Neuronal stem cell (in vitro differentiated cells): Measurements from ENCODE around the gene ANKS1B.

Source experiments
- DNase-seq: peaks from one replicate; pipeline ENCODE4 v3.0.0-alpha.2; 2013; ENCODE audit warnings: low spot score
- H2AFZ ChIP-seq: one replicate; pipeline ENCODE4 v1.6.1; 2013; ENCODE audit warnings: mild to moderate bottlenecking, low read length, inconsistent platforms
- H2AK5ac ChIP-seq: 2 replicates; pipeline ENCODE4 v1.6.1; 2013; ENCODE audit warnings: low read depth, mild to moderate bottlenecking, inconsistent platforms, low read length, moderate library complexity, mixed read lengths
- H2BK120ac ChIP-seq: 2 replicates; pipeline ENCODE4 v1.6.1; 2013; ENCODE audit warnings: low read depth, mild to moderate bottlenecking, inconsistent platforms, low read length, moderate library complexity, mixed read lengths
- H2BK12ac ChIP-seq: one replicate; pipeline ENCODE4 v1.6.1; 2013; ENCODE audit warnings: low read length, inconsistent platforms
- H2BK15ac ChIP-seq: 2 replicates; pipeline ENCODE4 v1.6.1; 2013; ENCODE audit warnings: mild to moderate bottlenecking, low read length, inconsistent platforms, mixed read lengths
- H2BK5ac ChIP-seq: one replicate; pipeline ENCODE4 v1.6.1; 2013; ENCODE audit warnings: inconsistent platforms, mild to moderate bottlenecking, low read length, moderate library complexity
- H3K14ac ChIP-seq: one replicate; pipeline ENCODE4 v1.6.1; 2013; ENCODE audit warnings: low read length, inconsistent platforms
- H3K18ac ChIP-seq: 2 replicates; pipeline ENCODE4 v1.6.1; 2013; ENCODE audit warnings: low read length, inconsistent platforms
- H3K23ac ChIP-seq: 2 replicates; pipeline ENCODE4 v1.6.1; 2013; ENCODE audit warnings: low read depth, mild to moderate bottlenecking, mixed read lengths, low read length, inconsistent platforms; ENCODE audit not compliant: poor library complexity
- H3K27ac ChIP-seq: replicated peaks from 3 replicates; pipeline ENCODE4 v1.5.1; 2013; ENCODE audit warnings: low read length, inconsistent platforms
- H3K27me3 ChIP-seq, 3 experiments: 2 replicates each; pipeline ENCODE4 v1.6.1; 2013; ENCODE audit warnings: low read length in 3 of 3, mild to moderate bottlenecking in 2 of 3, inconsistent platforms in 1 of 3, low read depth in 1 of 3, mixed read lengths in 1 of 3, moderate library complexity in 1 of 3; ENCODE audit not compliant: control insufficient read depth in 3 of 3, insufficient read depth in 3 of 3
- H3K36me3 ChIP-seq, 2 donors: replicated peaks in 1 of 2; 2 replicates each; pipeline ENCODE4 v1.6.1; 2013; ENCODE audit warnings: low read length in 2 of 2; ENCODE audit not compliant: control insufficient read depth in 2 of 2, insufficient read depth in 2 of 2
- H3K4ac ChIP-seq: 2 replicates; pipeline ENCODE4 v1.6.1; 2013; ENCODE audit warnings: inconsistent platforms, mild to moderate bottlenecking, low read length, moderate library complexity
- H3K4me1 ChIP-seq, 2 donors: 1 replicate in 1 of 2; 2 replicates in 1 of 2; pipeline ENCODE4 v1.6.1; 2013; ENCODE audit warnings: low read length in 2 of 2, low read depth in 1 of 2; ENCODE audit not compliant: control insufficient read depth in 2 of 2, insufficient read depth in 1 of 2
- H3K4me2 ChIP-seq: one replicate; pipeline ENCODE4 v1.6.1; 2013; ENCODE audit warnings: mild to moderate bottlenecking, low read length, inconsistent platforms; ENCODE audit not compliant: insufficient read depth, poor library complexity, severe bottlenecking
- H3K4me3 ChIP-seq, 2 donors: 2 replicates each; pipeline ENCODE4 v1.5.1; 2013; ENCODE audit warnings: low read length in 2 of 2, mild to moderate bottlenecking in 2 of 2, inconsistent platforms in 1 of 2, moderate library complexity in 1 of 2
- H3K79me1 ChIP-seq: one replicate; pipeline ENCODE4 v1.6.1; 2013; ENCODE audit warnings: low read depth, mild to moderate bottlenecking, inconsistent platforms, low read length, moderate library complexity
- H3K9ac ChIP-seq: one replicate; pipeline ENCODE4 v1.6.1; 2013; ENCODE audit warnings: mild to moderate bottlenecking, low read depth, low read length, inconsistent platforms; ENCODE audit not compliant: poor library complexity
- H3K9me3 ChIP-seq, 2 donors: replicated peaks in 1 of 2; 2 replicates each; pipeline versions ENCODE3 to v1.6.1; 2013; ENCODE audit warnings: low read length in 2 of 2, mild to moderate bottlenecking in 2 of 2, inconsistent platforms in 1 of 2, low read depth in 1 of 2, mixed read lengths in 1 of 2, moderate library complexity in 1 of 2; ENCODE audit not compliant: control insufficient read depth in 2 of 2, insufficient read depth in 1 of 2
- H4K8ac ChIP-seq: one replicate; pipeline ENCODE4 v1.6.1; 2013; ENCODE audit warnings: low read depth, mild to moderate bottlenecking, inconsistent platforms, low read length, moderate library complexity
- H4K91ac ChIP-seq: one replicate; pipeline ENCODE4 v1.6.1; 2013; ENCODE audit warnings: low read length, low read depth, mild to moderate bottlenecking, inconsistent platforms; ENCODE audit not compliant: poor library complexity
- WGBS, 2 donors: extraction: QIAGEN DNeasy Blood & Tissue Kit; methylation state at CpG; one replicate each; pipeline ENCODE4 v1.1.7; 2013; ENCODE audit warnings: missing lambda C conversion rate in 2 of 2, mixed read lengths in 1 of 2; ENCODE audit not compliant: insufficient read length in 2 of 2, insufficient replicate concordance in 1 of 2; ENCODE audit errors: extremely low coverage in 2 of 2; 5-methylcytosine and 5-hydroxymethylcytosine counted together

The ANKS1B gene

DNA sequence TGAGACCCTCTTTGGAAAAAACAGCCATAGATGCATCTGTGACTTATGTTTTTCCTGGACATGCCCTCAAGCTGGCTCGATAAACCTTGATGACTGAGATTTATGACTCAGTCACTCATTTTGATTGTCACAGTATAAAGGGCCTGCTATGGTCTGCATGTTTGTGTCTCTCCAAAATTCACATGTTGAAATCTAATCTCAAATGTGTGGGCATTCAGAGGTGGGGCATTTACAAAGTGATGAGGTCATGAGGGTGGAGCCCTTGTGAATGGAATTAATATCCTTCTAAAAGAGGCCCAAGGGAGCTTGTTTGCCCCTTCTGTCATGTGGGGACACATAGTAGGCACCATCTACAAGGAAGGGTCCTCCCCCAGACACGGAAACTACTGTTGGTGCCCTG lies 966.8 kb downstream of the ANKS1B start:
- H3K36me3 ChIP-seq = no peaks in the 10 kb centered on the region
- H3K9me3 ChIP-seq = peaks cover 0 to 2% of the 10 kb centered on the region in 2 donors
- no peak overlapping the region for H3K14ac ChIP-seq
- DNase-seq = no peak
- no peak overlapping the region for H3K4me2 ChIP-seq
- no peak overlapping the region for H2AK5ac ChIP-seq
- no peak overlapping the region for H2BK12ac ChIP-seq
- H3K4ac ChIP-seq = no peak overlapping the region
- H2BK5ac ChIP-seq = no peak overlapping the region
- H3K27me3 ChIP-seq = no peaks in the 10 kb centered on the region
- no peak overlapping the region for H4K91ac ChIP-seq
- H3K4me1 ChIP-seq = no peaks in the 10 kb centered on the region
- H2AFZ ChIP-seq = no peak overlapping the region
- no peak overlapping the region for H3K18ac ChIP-seq
- H3K9ac ChIP-seq = no peak overlapping the region
- no peak overlapping the region for H2BK120ac ChIP-seq
- no peak overlapping the region for H2BK15ac ChIP-seq
- H3K79me1 ChIP-seq = no peaks in the 10 kb centered on the region
- H3K4me3 ChIP-seq = no peak overlapping the region
- WGBS, 2 donors = no CpG with 5 or more reads among the region's 2 CpGs
- H3K27ac ChIP-seq = no peak overlapping the region
- H4K8ac ChIP-seq = no peak overlapping the region
- no peak overlapping the region for H3K23ac ChIP-seq

DNA sequence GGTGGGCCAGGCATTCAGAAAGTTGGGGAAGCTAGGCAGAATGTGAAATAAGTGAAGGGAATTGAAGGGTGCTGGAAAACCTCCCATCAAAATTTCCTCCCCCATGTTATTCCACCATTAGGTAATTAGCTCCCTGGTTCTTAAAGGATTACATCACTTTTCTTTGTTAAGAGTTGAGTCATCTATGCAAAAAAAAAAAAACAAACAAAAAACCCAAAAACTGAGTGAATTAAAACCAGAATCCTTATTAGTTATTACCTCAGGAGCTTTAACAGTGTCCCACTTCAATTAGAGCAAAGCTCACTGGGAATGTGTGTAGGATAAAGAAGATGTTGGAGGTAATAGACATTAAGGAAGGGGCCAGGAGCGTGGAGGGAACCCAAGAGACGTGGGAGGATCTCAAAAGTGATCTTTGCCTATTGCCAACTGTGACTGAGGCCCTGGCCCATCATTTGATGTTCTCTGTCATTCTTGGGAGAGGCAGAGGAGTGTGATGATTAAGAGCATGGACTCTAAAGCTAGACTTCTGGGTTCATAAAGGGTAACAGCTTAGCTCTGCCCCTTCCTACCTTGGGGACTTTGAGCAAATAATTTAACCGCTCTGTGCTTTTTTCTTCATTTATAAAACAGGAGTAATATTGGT lies 975.0 kb downstream of the ANKS1B start:
- H3K4me1 ChIP-seq = peaks cover 3 to 4% of the 10 kb centered on the region in 2 donors
- no peak overlapping the region for H3K4me3 ChIP-seq
- H2BK12ac ChIP-seq = no peak overlapping the region
- no peak overlapping the region for H3K18ac ChIP-seq
- H3K23ac ChIP-seq = no peak overlapping the region
- no peak overlapping the region for H3K27ac ChIP-seq
- DNase-seq = no peak
- no peak overlapping the region for H2BK120ac ChIP-seq
- no peak overlapping the region for H4K91ac ChIP-seq
- H2BK15ac ChIP-seq = no peak overlapping the region
- H4K8ac ChIP-seq = no peak overlapping the region
- peaks cover 0 to 2% (median 0%) of the 10 kb centered on the region in 3 experiments for H3K27me3 ChIP-seq
- H3K36me3 ChIP-seq = no peaks in the 10 kb centered on the region
- WGBS, 2 donors = no CpG with 5 or more reads among the region's 3 CpGs
- no peak overlapping the region for H2BK5ac ChIP-seq
- no peak overlapping the region for H3K9ac ChIP-seq
- H3K9me3 ChIP-seq = no peaks in the 10 kb centered on the region
- no peaks in the 10 kb centered on the region for H3K79me1 ChIP-seq
- no peak overlapping the region for H3K4ac ChIP-seq
- H3K4me2 ChIP-seq = no peak overlapping the region
- no peak overlapping the region for H3K14ac ChIP-seq
- no peak overlapping the region for H2AFZ ChIP-seq
- no peak overlapping the region for H2AK5ac ChIP-seq

GRCh38 chr12:99005601-99006000 lies 979.1 kb downstream of the ANKS1B start:
- H3K9ac ChIP-seq = no peak overlapping the region
- WGBS, 2 donors = no CpG with 5 or more reads among the region's 5 CpGs
- H2AK5ac ChIP-seq = no peak overlapping the region
- H3K14ac ChIP-seq = no peak overlapping the region
- H3K27me3 ChIP-seq = peaks cover 0 to 2% (median 0%) of the 10 kb centered on the region in 3 experiments
- H3K79me1 ChIP-seq = no peaks in the 10 kb centered on the region
- H2BK12ac ChIP-seq = no peak overlapping the region
- no peak overlapping the region for H3K23ac ChIP-seq
- no peak overlapping the region for H2AFZ ChIP-seq
- H3K4ac ChIP-seq = no peak overlapping the region
- H4K8ac ChIP-seq = no peak overlapping the region
- no peak overlapping the region for H3K18ac ChIP-seq
- H3K4me2 ChIP-seq = no peak overlapping the region
- H3K36me3 ChIP-seq = no peaks in the 10 kb centered on the region
- no peak overlapping the region for H3K27ac ChIP-seq
- no peak overlapping the region for H2BK15ac ChIP-seq
- H2BK5ac ChIP-seq = no peak overlapping the region
- DNase-seq = no peak
- H3K4me1 ChIP-seq = peaks cover 4 to 5% of the 10 kb centered on the region in 2 donors
- H4K91ac ChIP-seq = no peak overlapping the region
- no peak overlapping the region for H3K4me3 ChIP-seq
- H2BK120ac ChIP-seq = no peak overlapping the region
- no peaks in the 10 kb centered on the region for H3K9me3 ChIP-seq

GRCh38 chr12:99004799-99005466 lies 979.8 kb downstream of the ANKS1B start:
- Histone ChIP-seq H3K4me3 (no peak overlapping the region), H3K79me1 (no peaks in the 10 kb centered on the region), H3K14ac (no peak overlapping the region), H3K4me2 (no peak overlapping the region), H3K27ac (no peak overlapping the region), H3K27me3 (peaks cover 0 to 2% (median 0%) of the 10 kb centered on the region in 3 experiments), H2BK15ac (no peak overlapping the region), H3K4me1 (peaks cover 4 to 5% of the 10 kb centered on the region in 2 donors), H3K4ac (no peak overlapping the region), H3K9me3 (no peaks in the 10 kb centered on the region), H2AFZ (no peak overlapping the region), H4K8ac (no peak overlapping the region), H4K91ac (no peak overlapping the region), H2BK120ac (no peak overlapping the region), H2BK5ac (no peak overlapping the region), H3K9ac (no peak overlapping the region), H2BK12ac (no peak overlapping the region), H3K36me3 (no peaks in the 10 kb centered on the region), H2AK5ac (no peak overlapping the region), H3K18ac (no peak overlapping the region), H3K23ac (no peak overlapping the region)
- WGBS, 2 donors = no CpG with 5 or more reads among the region's 12 CpGs
- DNase-seq = no peak
